DMS153 treated with DMSO at 0.1 percent for 48 hours (cell line): ENCODE results near the gene HRH2.
"Not testable (repeated sequence)": the region's sequence is repeated elsewhere in the genome, so short reads cannot be mapped to it uniquely, and the experiment has no call there.

ENCODE experiments used
- DNase-seq: peaks from one replicate; lab custom pipeline; 2025; ENCODE audit not compliant: unreplicated experiment; lab: John Stamatoyannopoulos, UW

The HRH2 gene

GRCh38 chr5:175735701-175736100 lies 77.8 kb downstream of the HRH2 start:
- DNase-seq = no peak

- no peak for DNase-seq
Measured at GRCh38 chr5:175736652-175737051, 78.8 kb downstream of the HRH2 start.

- no peak for DNase-seq
Measured at GRCh38 chr5:175737481-175737880, 79.6 kb downstream of the HRH2 start.

- DNase-seq = no peak
Measured at GRCh38 chr5:175738126-175738525, 80.3 kb downstream of the HRH2 start.

GRCh38 chr5:175738602-175739133 lies 80.8 kb downstream of the HRH2 start:
- DNase-seq = no peak

GRCh38 chr5:175740014-175740413 lies 82.1 kb downstream of the HRH2 start:
- DNase-seq = no peak

- no peak for DNase-seq
Measured at GRCh38 chr5:175741556-175741955, 83.7 kb downstream of the HRH2 start.

- no peak for DNase-seq
Measured at GRCh38 chr5:175742290-175742994, 84.6 kb downstream of the HRH2 start.

GRCh38 chr5:175743676-175744210 lies 85.9 kb downstream of the HRH2 start:
- no peak for DNase-seq

- no peak for DNase-seq
Measured at GRCh38 chr5:175745210-175745609, 87.3 kb downstream of the HRH2 start.

GRCh38 chr5:175746851-175747250 lies 89.0 kb downstream of the HRH2 start:
- DNase-seq = peak; percentile 24

- no peak for DNase-seq
Measured at GRCh38 chr5:175747539-175748060, 89.7 kb downstream of the HRH2 start.

- no peak for DNase-seq
Measured at GRCh38 chr5:175748650-175749049, 90.8 kb downstream of the HRH2 start.

- no peak for DNase-seq
Measured at GRCh38 chr5:175749591-175749990, 91.7 kb downstream of the HRH2 start.

- no peak for DNase-seq
Measured at GRCh38 chr5:175750511-175750931, 92.7 kb downstream of the HRH2 start.

GRCh38 chr5:175751369-175751768 lies 93.5 kb downstream of the HRH2 start:
- DNase-seq = no peak

GRCh38 chr5:175752826-175753535 lies 95.1 kb downstream of the HRH2 start:
- DNase-seq = no peak

- DNase-seq = no peak
Measured at GRCh38 chr5:175753536-175754402, 95.9 kb downstream of the HRH2 start.

GRCh38 chr5:175759991-175760390 lies 102.1 kb downstream of the HRH2 start:
- not testable (repeated sequence) for DNase-seq
